ENCODE data around the gene ANGEL1.

ANGEL1 gene

GRCh38 chr14:76778546-76779215 is 34.0 kb downstream of the ANGEL1 start:
- DNase-seq (ENCODE audit: low read depth): no peak

GRCh38 chr14:76777721-76778120 is 35.0 kb downstream of the ANGEL1 start:
- DNase-seq (ENCODE audit: low read depth): no peak

GRCh38 chr14:76776428-76777251 is 36.0 kb downstream of the ANGEL1 start:
- DNase-seq (ENCODE audit: low read depth): no peak

GRCh38 chr14:76775695-76776427 is 36.8 kb downstream of the ANGEL1 start:
- DNase-seq (ENCODE audit: low read depth): no peak

- no peak for DNase-seq (ENCODE audit: low read depth)
These were observed 37.6 kb downstream of the ANGEL1 start for GRCh38 chr14:76774821-76775694.

GRCh38 chr14:76773956-76774820 is 38.5 kb downstream of the ANGEL1 start:
- DNase-seq (ENCODE audit: low read depth): no peak

- no peak for DNase-seq (ENCODE audit: low read depth)
These were observed 39.3 kb downstream of the ANGEL1 start for GRCh38 chr14:76773188-76773885.

GRCh38 chr14:76772300-76773187 is 40.1 kb downstream of the ANGEL1 start:
- DNase-seq (ENCODE audit: low read depth): no peak

GRCh38 chr14:76771437-76771980 is 41.2 kb downstream of the ANGEL1 start:
- DNase-seq (ENCODE audit: low read depth): no peak

GRCh38 chr14:76770521-76771436 is 41.9 kb downstream of the ANGEL1 start:
- no peak for DNase-seq (ENCODE audit: low read depth)

- DNase-seq (ENCODE audit: low read depth): no peak
These were observed 42.9 kb downstream of the ANGEL1 start for GRCh38 chr14:76769636-76770292.

GRCh38 chr14:76768671-76769500 is 43.8 kb downstream of the ANGEL1 start:
- no peak for DNase-seq (ENCODE audit: low read depth)

GRCh38 chr14:76767681-76768656 is 44.7 kb downstream of the ANGEL1 start:
- peak; percentile 17 for DNase-seq (ENCODE audit: low read depth)

GRCh38 chr14:76765461-76765931 is 47.2 kb downstream of the ANGEL1 start:
- DNase-seq (ENCODE audit: low read depth): no peak
